MM.1S (cell line): ENCODE results near the gene GPR34.

Source experiments
- CTCF ChIP-seq: fragments of 300-600 bp; sonication (generic); IDR thresholded peaks from 2 replicates; pipeline ENCODE4 v1.5.1; 2016; ENCODE audit warnings: antibody characterized with exemption, low read length, mixed read lengths
- EZH2 ChIP-seq: fragments of 300-600 bp; sonication (generic); optimal IDR thresholded peaks from 2 replicates; pipeline ENCODE3; 2017; ENCODE audit warnings: low read depth, mild to moderate bottlenecking, antibody characterized with exemption, low read length, mixed read lengths

- no peak for TF ChIP-seq CTCF
- no peak for TF ChIP-seq EZH2
Measured at GRCh38 chrX:41708486-41708885, 19.7 kb downstream of the GPR34 start.
